HepG2 (cell line): ENCODE measurements around the gene ASH1L. TPM values are rescaled to one million over a fixed set of nuclear protein-coding genes. Genes with fewer than 3 reads are reported as not detected.

Source experiments
- ARID4A ChIP-seq: sonication (generic); formaldehyde crosslinking; IDR thresholded peaks from 2 replicates; pipeline ENCODE4 v1.5.0; 2020; ENCODE audit warnings: mild to moderate bottlenecking, missing genetic modification reagents, borderline replicate concordance
- GTF3A ChIP-seq: sonication (generic); formaldehyde crosslinking; conservative IDR thresholded peaks from 2 replicates; pipeline ENCODE4 v1.4.0; 2020; ENCODE audit warnings: mild to moderate bottlenecking, missing genetic modification reagents
- SOX13 ChIP-seq, 3 experiments: fragments of 450-650 bp in 1 of 3; sonication (generic) in 1 of 3; formaldehyde crosslinking in 1 of 3; IDR thresholded peaks in 2 of 3; conservative IDR thresholded peaks in 1 of 3; 2 replicates each; pipeline versions ENCODE4 v1.5.0 to v1.6.1; 2016 to 2020; ENCODE audit warnings: antibody characterized with exemption in 1 of 3, mild to moderate bottlenecking in 1 of 3, missing compliant biosample characterization in 1 of 3, missing genetic modification reagents in 1 of 3, moderate library complexity in 1 of 3
- ZBTB40 ChIP-seq, 2 experiments: fragments of 450-650 bp in 1 of 2; sonication (generic) in 1 of 2; formaldehyde crosslinking in 1 of 2; IDR thresholded peaks; 2 replicates each; pipeline versions ENCODE4 v1.6.1 to v1.8.0; 2016 to 2022; ENCODE audit warnings: antibody characterized with exemption in 1 of 2, mild to moderate bottlenecking in 1 of 2, missing genetic modification reagents in 1 of 2
- polyA plus RNA-seq, 8 experiments: library from polyadenylated mRNA; depleted of rRNA in 3 of 8; stranded (reverse) in 7 of 8; unstranded in 1 of 8; fragments of >200 nt; fragmentation: Illumina TruSeq in 4 of 8; extraction: Trizol in 4 of 8; gene quantifications; 2 replicates each; pipeline versions ENCODE4 v1.2.1 to v1.2.3, GENCODE V29; 2011 to 2016; ENCODE audit warnings: low read depth in 4 of 8, missing spikeins in 1 of 8, mixed read lengths in 1 of 8; ENCODE audit not compliant: insufficient read depth in 1 of 8
- total RNA-seq, 5 experiments: library from RNA; depleted of rRNA; stranded (reverse); fragments of >200 nt; fragmentation: Illumina TruSeq; extraction: Trizol; gene quantifications; 2 replicates each; pipeline ENCODE4 v1.2.3, GENCODE V29; 2016; ENCODE audit warnings: low read depth in 1 of 5
- TF ChIP-seq, protein P1 (sequence below): IDR thresholded peaks from 2 replicates; pipeline ENCODE4 v1.6.1; 2016; ENCODE audit warnings: low read depth, missing genetic modification reagents, missing compliant biosample characterization

The ASH1L gene
- total and polyA plus RNA-seq, 2 of the 13 experiments (the other 11 are each of a cell fraction or from before 2014, with no cell fraction given): 10.2 to 15.3 TPM

DNA sequence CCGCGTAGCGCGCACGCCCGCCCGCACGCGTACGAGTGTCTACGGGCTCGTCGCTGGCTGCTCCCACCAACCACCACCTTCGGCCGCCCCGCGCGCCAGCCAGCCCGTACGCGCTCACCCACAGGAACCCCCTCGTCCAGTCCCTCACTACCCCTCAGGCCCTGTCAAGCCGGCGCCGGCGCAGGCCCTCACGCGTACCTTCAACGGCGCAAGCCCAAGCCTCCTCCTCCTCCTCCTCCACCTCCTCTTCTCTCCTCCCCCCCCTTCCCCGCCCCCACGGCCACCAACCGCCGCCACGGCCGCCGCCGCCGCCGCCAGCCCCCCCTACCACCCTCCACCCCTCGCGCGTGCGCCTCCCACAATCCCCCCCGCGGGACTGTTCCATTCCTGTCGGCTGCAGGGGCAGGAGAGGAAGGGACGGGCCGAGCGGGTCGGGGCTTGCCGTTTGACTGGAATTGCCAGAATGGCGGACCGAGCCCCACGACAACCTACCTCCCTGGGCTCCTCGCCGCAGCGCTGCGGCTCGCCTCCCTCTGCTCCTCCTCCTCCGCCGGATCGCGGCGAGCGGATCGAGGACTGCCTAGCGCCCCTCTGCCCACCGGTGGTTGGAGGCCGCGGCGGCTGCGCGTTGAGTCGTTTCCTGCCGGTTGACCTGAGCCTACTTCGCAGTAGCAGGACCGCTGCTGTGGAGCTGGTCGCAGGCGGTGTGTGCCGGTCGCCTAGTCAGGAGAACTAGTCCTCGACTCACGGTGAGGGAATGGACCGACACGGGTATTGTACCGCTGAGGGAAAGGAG, at the start of gene ASH1L (continued):
- TF ChIP-seq ARID4A (peak; percentile 87), SOX13 (IDR thresholded peaks at IDR 0.05) (0 out of 2 replicates have a peak, but pooled peaks have one; percentile 9), SOX13 (CRISPR knock-in tag; conservative IDR thresholded peaks at IDR 0.05 in 1 of 2, IDR thresholded peaks at IDR 0.05 in 1 of 2) (no peak), ZBTB40 (IDR thresholded peaks at IDR 0.05) (no peak), ZBTB40 (CRISPR knock-in tag; IDR thresholded peaks at IDR 0.05) (peak; percentile 49; the same call in 1 of the 2 replicates), GTF3A (CRISPR knock-in tag) (no peak)
- TF ChIP-seq, protein P1, sequence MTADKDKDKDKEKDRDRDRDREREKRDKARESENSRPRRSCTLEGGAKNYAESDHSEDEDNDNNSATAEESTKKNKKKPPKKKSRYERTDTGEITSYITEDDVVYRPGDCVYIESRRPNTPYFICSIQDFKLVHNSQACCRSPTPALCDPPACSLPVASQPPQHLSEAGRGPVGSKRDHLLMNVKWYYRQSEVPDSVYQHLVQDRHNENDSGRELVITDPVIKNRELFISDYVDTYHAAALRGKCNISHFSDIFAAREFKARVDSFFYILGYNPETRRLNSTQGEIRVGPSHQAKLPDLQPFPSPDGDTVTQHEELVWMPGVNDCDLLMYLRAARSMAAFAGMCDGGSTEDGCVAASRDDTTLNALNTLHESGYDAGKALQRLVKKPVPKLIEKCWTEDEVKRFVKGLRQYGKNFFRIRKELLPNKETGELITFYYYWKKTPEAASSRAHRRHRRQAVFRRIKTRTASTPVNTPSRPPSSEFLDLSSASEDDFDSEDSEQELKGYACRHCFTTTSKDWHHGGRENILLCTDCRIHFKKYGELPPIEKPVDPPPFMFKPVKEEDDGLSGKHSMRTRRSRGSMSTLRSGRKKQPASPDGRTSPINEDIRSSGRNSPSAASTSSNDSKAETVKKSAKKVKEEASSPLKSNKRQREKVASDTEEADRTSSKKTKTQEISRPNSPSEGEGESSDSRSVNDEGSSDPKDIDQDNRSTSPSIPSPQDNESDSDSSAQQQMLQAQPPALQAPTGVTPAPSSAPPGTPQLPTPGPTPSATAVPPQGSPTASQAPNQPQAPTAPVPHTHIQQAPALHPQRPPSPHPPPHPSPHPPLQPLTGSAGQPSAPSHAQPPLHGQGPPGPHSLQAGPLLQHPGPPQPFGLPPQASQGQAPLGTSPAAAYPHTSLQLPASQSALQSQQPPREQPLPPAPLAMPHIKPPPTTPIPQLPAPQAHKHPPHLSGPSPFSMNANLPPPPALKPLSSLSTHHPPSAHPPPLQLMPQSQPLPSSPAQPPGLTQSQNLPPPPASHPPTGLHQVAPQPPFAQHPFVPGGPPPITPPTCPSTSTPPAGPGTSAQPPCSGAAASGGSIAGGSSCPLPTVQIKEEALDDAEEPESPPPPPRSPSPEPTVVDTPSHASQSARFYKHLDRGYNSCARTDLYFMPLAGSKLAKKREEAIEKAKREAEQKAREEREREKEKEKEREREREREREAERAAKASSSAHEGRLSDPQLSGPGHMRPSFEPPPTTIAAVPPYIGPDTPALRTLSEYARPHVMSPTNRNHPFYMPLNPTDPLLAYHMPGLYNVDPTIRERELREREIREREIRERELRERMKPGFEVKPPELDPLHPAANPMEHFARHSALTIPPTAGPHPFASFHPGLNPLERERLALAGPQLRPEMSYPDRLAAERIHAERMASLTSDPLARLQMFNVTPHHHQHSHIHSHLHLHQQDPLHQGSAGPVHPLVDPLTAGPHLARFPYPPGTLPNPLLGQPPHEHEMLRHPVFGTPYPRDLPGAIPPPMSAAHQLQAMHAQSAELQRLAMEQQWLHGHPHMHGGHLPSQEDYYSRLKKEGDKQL (CRISPR knock-in tag): peak; percentile 45; the same call in 1 of the 2 replicates
